CD4-positive, alpha-beta T cell (primary cell): Measurements from ENCODE around the gene SMYD4. TPM values are rescaled to one million over a fixed set of nuclear protein-coding genes. Genes with fewer than 3 reads are reported as not detected.
"Not testable (repeated sequence)": the region's sequence is repeated elsewhere in the genome, so short reads cannot be mapped to it uniquely, and the experiment has no call there.

ENCODE experiments used
- ATAC-seq: fragments of 200-7000 bp; cut with Tn5 transposase; one replicate; pipeline ENCODE4 v1.10.0; 2022; ENCODE audit warnings: mild to moderate bottlenecking; ENCODE audit not compliant: poor library complexity
- CTCF ChIA-PET: fragments of 350-600 bp; sonication (Branson Sonifier 250); formaldehyde crosslinking; loops from one replicate; lab custom pipeline; 2021; ENCODE audit warnings: antibody characterized with exemption, inconsistent platforms; lab: Charles Lee
- POLR2A ChIA-PET: fragments of 350-600 bp; sonication (Branson Sonifier 250); formaldehyde crosslinking; loops from one replicate; lab custom pipeline; 2021; ENCODE audit warnings: antibody characterized with exemption, inconsistent platforms; lab: Charles Lee
- DNase-seq, 14 experiments: peaks; one replicate each; pipeline ENCODE4 v3.0.0-alpha.2; 2013 to 2020; ENCODE audit warnings: mixed read lengths in 2 of 14
- H3K27ac ChIP-seq, 2 donors: one replicate each; pipeline versions ENCODE4 v1.5.1 to v1.7.0; 2013; ENCODE audit warnings: low read length in 2 of 2, low read depth in 1 of 2, mild to moderate bottlenecking in 1 of 2
- H3K27me3 ChIP-seq, 2 experiments: 1 replicate in 1 of 2; 2 replicates in 1 of 2; pipeline versions ENCODE4 v1.6.1 to v1.7.0; 2013; ENCODE audit warnings: low read length in 2 of 2, control low read depth in 1 of 2, mild to moderate bottlenecking in 1 of 2, moderate library complexity in 1 of 2; ENCODE audit not compliant: insufficient read depth in 2 of 2, control insufficient read depth in 1 of 2
- H3K36me3 ChIP-seq: one replicate; pipeline ENCODE4 v1.6.1; 2013; ENCODE audit warnings: low read length, control low read depth; ENCODE audit not compliant: insufficient read depth
- H3K4me1 ChIP-seq: one replicate; pipeline ENCODE4 v1.6.1; 2013; ENCODE audit warnings: low read length, control low read depth; ENCODE audit not compliant: insufficient read depth
- H3K4me3 ChIP-seq: one replicate; pipeline ENCODE4 v1.5.1; 2013; ENCODE audit warnings: mild to moderate bottlenecking, low read length, moderate library complexity
- H3K9me3 ChIP-seq, 2 experiments: 1 replicate in 1 of 2; 2 replicates in 1 of 2; pipeline versions ENCODE4 v1.6.1 to v1.7.0; 2013; ENCODE audit warnings: low read length in 2 of 2, mild to moderate bottlenecking in 2 of 2, control low read depth in 1 of 2, moderate library complexity in 1 of 2; ENCODE audit not compliant: control insufficient read depth in 1 of 2, insufficient read depth in 1 of 2
- H3K27ac Mint-ChIP-seq: one replicate; pipeline ENCODE4 v1.8.0; 2020; ENCODE audit warnings: mixed read lengths
- H3K27me3 Mint-ChIP-seq: one replicate; pipeline ENCODE4 v1.8.0; 2021; ENCODE audit warnings: mixed read lengths
- H3K36me3 Mint-ChIP-seq: one replicate; pipeline ENCODE4 v1.8.0; 2021; ENCODE audit warnings: low read depth, mixed read lengths
- H3K4me1 Mint-ChIP-seq: one replicate; pipeline ENCODE4 v1.8.0; 2021; ENCODE audit warnings: low read depth, mixed read lengths
- H3K4me3 Mint-ChIP-seq: one replicate; pipeline ENCODE4 v1.8.0; 2020; ENCODE audit warnings: mild to moderate bottlenecking, mixed read lengths
- H3K9me3 Mint-ChIP-seq: one replicate; pipeline ENCODE4 v1.8.0; 2020; ENCODE audit warnings: mixed read lengths
- CTCF ChIP-seq: fragments of 200-600 bp; IDR thresholded peaks from one replicate; pipeline ENCODE4 v1.8.0; 2022; ENCODE audit warnings: antibody characterized with exemption, mild to moderate bottlenecking
- intact Hi-C, 2 experiments: fragments of 100-400 bp; cut with DNase I in 1 of 2; cut with micrococcal nuclease in 1 of 2; formaldehyde crosslinking; loops; one replicate each; pipeline versions ENCODE4 v1.15.1 to v1.9.0; 2023 to 2025; cut with DNase I, micrococcal nuclease
- total RNA-seq, 174 experiments: library from RNA in 2 of 174; stranded (reverse) in 2 of 174; gene quantifications; one replicate each; pipeline ENCODE4 v1.2.3 and lab custom pipeline; 2021 to 2026

Gene SMYD4
- total RNA-seq, 2 experiments from 2014 or later: 9.3 to 10.6 TPM

DNA sequence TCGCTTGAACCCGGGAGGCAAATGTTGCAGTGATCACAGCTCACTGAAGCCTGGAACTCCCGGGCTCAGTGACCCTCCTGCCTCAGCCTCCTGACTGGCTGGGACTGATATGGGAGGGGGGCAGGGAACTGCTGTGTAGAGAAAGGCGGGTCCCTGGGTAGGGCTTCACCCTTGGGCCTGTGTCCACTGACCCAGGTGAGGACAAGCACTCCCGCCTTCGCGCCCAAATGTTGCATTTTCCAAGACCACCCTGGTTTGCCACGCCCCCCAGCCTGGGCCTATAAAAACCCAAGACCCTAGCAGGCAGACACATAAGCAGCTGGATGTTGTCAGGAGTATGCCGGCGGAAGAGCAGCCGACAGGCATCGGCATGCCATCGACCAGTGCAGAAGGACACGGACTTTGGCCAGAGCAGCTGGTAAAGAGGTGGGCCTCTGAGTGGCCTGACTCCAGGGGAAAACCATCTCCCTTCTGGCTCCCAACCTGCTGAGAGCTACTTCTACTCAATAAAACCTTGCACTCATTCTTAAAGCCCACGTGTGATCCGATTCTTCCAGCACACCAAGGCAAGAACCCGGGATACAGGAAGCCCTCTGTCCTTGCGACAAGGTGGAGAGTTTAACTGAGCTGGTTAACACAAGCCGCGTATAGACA, 19.1 kb downstream of the SMYD4 start:
- no peaks in the 10 kb centered on the region for H3K9me3 ChIP-seq
- H3K9me3 Mint-ChIP-seq: no peaks in the 10 kb centered on the region
- peaks cover 39% of the 10 kb centered on the region for H3K36me3 ChIP-seq
- H3K27me3 ChIP-seq: no peaks in the 10 kb centered on the region
- DNase-seq: no peak
- TF ChIP-seq CTCF: no peak
- ChIA-PET POLR2A (interaction anchor here (0.6 to 1.5 kb wide), 2 partner anchors 9 to 111 kb away, joined by 3 read pairs; no protein-coding TSS in a partner anchor), CTCF (no interaction called here)
- H3K4me3 ChIP-seq: no peak overlapping the region
- intact Hi-C loops: no loop called here
- H3K27ac ChIP-seq: no peak overlapping the region
- H3K27ac Mint-ChIP-seq: no peak overlapping the region
- peaks cover 49% of the 10 kb centered on the region for H3K36me3 Mint-ChIP-seq
- H3K27me3 Mint-ChIP-seq: no peaks in the 10 kb centered on the region
- no peaks in the 10 kb centered on the region for H3K4me1 Mint-ChIP-seq
- no peak overlapping the region for H3K4me3 Mint-ChIP-seq
- no peaks in the 10 kb centered on the region for H3K4me1 ChIP-seq
- ATAC-seq: no peak

- H3K36me3 Mint-ChIP-seq: peaks cover 54% of the 10 kb centered on the region
- H3K9me3 ChIP-seq, ATAC-seq, H3K4me1 ChIP-seq, H3K9me3 Mint-ChIP-seq, H3K27ac Mint-ChIP-seq, H3K27me3 ChIP-seq, H3K4me3 Mint-ChIP-seq, DNase-seq, H3K27ac ChIP-seq, intact Hi-C loops, CTCF ChIA-PET, H3K4me1 Mint-ChIP-seq, H3K27me3 Mint-ChIP-seq, H3K4me3 ChIP-seq: not testable (repeated sequence)
- H3K36me3 ChIP-seq: peaks cover 39% of the 10 kb centered on the region
- POLR2A ChIA-PET: interaction anchor here (0.7 to 1.5 kb wide), 2 partner anchors 10 to 27 kb away, joined by 3 to 4 read pairs; no protein-coding TSS in a partner anchor
These were observed 19.9 kb downstream of the SMYD4 start for GRCh38 chr17:1809815-1810214.

DNA sequence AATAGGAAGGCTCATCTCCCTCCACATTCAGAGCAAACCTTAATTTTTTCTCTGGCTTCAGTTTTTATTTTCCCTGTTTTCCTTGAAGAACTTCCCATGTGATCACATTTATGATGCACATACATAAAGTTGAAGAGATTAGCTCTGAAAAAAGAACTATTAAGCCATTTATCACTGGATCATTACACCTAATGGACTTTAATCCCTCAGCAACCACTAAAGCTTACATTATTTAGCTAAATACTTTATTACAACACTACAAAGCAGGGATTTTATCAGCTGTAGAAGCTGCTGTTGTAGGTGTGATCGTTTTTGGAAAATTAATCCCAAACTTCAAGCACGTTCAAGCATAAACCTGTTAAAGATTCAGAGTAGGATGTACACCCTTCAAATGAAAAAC, 21.1 kb downstream of the SMYD4 start:
- CTCF ChIA-PET: no interaction called here
- no peaks in the 10 kb centered on the region for H3K27me3 Mint-ChIP-seq
- no peak overlapping the region for H3K27ac Mint-ChIP-seq
- Histone ChIP-seq H3K4me1 (no peaks in the 10 kb centered on the region), H3K27ac (no peak overlapping the region), H3K36me3 (peaks cover 44% of the 10 kb centered on the region), H3K27me3 (no peaks in the 10 kb centered on the region), H3K4me3 (no peak overlapping the region), H3K9me3 (no peaks in the 10 kb centered on the region)
- no peaks in the 10 kb centered on the region for H3K9me3 Mint-ChIP-seq
- POLR2A ChIA-PET: no interaction called here
- H3K4me3 Mint-ChIP-seq: no peak overlapping the region
- ATAC-seq (no peak), DNase-seq (no peak)
- TF ChIP-seq CTCF: no peak
- H3K36me3 Mint-ChIP-seq: peaks cover 55% of the 10 kb centered on the region
- intact Hi-C loops: no loop called here
- H3K4me1 Mint-ChIP-seq: no peaks in the 10 kb centered on the region

DNA sequence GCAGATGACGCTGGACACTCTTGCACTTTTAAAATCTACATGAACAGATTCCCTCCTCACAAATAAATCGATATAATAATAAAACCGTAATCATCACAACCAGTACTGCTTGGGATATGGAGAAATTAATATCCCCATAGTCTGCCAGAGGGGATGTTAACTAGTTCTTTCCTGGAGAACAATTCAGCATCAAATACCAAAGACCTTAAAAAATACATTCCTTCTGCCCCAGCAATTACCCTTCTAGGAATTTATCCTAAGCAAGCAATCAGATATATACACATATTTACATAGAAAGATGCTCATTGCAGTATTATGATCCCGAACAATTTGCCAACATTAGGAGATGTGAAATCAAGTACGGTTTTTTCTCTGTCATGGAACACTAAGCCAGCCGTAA, 21.8 kb downstream of the SMYD4 start:
- ATAC-seq: no peak
- intact Hi-C loops: no loop called here
- H3K36me3 Mint-ChIP-seq: peaks cover 56% of the 10 kb centered on the region
- no peaks in the 10 kb centered on the region for H3K4me1 Mint-ChIP-seq
- no peaks in the 10 kb centered on the region for H3K9me3 ChIP-seq
- no peaks in the 10 kb centered on the region for H3K9me3 Mint-ChIP-seq
- no peak for DNase-seq
- H3K27me3 Mint-ChIP-seq: no peaks in the 10 kb centered on the region
- no peaks in the 10 kb centered on the region for H3K4me1 ChIP-seq
- no peak overlapping the region for H3K4me3 Mint-ChIP-seq
- ChIA-PET POLR2A (no interaction called here), CTCF (no interaction called here)
- H3K4me3 ChIP-seq: no peak overlapping the region
- H3K27ac ChIP-seq: no peak overlapping the region
- H3K27ac Mint-ChIP-seq: no peak overlapping the region
- TF ChIP-seq CTCF: no peak
- peaks cover 43% of the 10 kb centered on the region for H3K36me3 ChIP-seq
- H3K27me3 ChIP-seq: no peaks in the 10 kb centered on the region
